Umbilical cord (tissue), 2 donors: ENCODE results near the gene ZNHIT3. TPM values are rescaled to one million over a fixed set of nuclear protein-coding genes. Genes with fewer than 3 reads are reported as not detected.
"Not testable (repeated sequence)": the region's sequence is repeated elsewhere in the genome, so short reads cannot be mapped to it uniquely, and the experiment has no call there.

ENCODE experiments used
- DNase-seq: peaks from one replicate; pipeline ENCODE4 v3.0.0-alpha.2; 2015; ENCODE audit warnings: low spot score
- total RNA-seq: library from RNA; depleted of rRNA; stranded (reverse); fragments of >200 nt; gene quantifications from one replicate; pipeline ENCODE4 v1.2.3, GENCODE V29; 2014; ENCODE audit warnings: low replicate concordance; ENCODE audit not compliant: insufficient read depth

The ZNHIT3 gene
- total RNA-seq, 1 donor from 2014 or later, result 11.3 TPM

DNA sequence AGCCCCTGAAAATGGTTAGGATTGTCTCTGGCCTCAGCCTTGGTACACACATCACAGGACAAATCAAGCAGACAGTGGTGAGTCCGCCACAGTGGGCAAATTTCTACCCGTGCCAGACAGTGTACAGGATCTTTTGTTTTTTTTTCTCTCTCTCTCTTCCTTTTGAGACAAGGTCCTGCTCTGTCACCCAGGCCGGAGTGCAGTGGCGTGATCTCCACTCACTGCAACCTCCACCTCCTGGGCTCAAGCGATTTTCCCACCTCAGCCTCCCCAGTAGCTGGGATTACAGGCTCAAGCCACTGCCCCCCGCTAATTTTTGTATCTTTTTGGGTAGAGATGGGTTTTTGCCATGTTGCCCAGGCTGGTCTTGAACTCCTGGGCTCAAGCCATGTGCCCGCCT, 2.5 kb upstream of the ZNHIT3 start:
- DNase-seq, result not testable (repeated sequence)

DNA sequence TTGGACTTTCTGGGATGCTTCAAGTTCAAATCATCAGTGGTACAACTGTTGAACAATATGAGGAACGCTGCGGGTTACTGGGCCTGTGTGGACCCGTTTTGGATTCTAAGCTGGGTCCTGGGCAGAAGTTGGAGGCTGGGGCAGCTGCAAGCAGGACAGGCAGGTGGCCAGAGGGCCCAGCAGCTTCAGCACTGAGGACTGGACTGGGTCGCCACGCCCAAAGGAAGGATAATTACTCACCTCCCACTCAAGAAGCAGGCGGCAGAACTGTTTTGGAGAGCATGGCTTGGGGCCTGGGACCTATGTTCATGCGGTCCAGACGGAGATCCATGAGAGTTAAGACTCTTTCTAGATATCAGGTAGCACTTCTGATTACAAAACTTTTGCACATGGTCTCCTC, 1.5 kb upstream of the ZNHIT3 start:
- no peak for DNase-seq

DNA sequence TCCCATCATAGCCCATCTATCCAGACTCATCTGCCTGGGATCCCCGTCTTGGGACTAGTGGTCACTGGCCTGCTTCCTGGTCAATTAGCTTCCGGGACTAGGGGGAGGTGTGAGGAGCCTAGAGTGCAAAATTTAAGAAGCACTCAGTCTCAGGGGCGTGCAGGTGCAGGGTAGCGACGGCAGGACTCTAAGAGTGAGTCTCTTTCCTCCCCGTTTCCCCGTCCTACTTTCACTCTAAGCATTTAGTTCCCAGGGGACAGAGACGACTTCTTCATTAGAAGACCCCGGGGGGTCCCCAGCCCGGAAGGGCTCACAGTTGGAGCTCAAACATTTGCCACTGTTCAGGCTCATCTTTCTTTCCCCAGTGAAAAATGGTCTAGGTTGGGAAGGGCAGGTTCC, 677 bp upstream of the ZNHIT3 start:
- DNase-seq, result no peak

DNA sequence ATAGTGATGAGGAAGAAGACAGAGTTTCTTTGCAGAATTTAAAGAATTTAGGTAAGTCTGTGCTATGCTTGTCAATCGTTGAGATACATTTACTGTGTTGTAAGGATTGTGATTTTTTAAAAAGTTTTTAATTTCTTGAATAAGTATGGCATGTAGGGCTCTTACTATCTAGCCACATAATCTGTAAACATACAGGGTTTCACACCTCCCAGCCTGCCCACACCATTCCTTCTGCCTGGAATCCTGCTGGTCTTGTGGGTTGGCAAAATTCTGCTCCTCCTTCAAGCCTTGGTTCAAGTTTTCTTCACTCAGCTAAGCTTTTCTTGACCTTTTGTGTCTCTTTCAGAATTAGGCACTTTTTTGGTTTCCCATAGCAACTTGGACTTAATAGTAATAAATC, 7.5 kb downstream of the ZNHIT3 start:
- no peak for DNase-seq

DNA sequence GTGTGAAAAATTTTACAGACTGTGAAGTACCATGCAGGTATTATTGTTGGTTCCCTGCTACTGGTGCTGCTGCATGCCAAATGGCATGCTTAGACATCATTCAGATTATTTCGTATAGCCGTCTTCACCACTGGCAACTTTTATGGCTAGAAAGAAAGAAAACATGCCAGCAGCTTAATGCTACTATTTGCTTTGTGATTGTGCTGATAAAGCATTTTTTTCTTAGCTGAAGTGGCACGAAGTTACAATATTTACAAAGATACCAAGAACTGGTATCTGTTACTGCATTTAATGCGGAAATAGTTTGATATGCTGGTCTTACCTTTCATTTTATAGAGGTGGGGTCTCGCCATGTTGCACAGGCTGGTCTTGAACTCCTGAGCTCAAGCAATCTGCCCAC, 8.2 kb downstream of the ZNHIT3 start:
- DNase-seq, result no peak

DNA sequence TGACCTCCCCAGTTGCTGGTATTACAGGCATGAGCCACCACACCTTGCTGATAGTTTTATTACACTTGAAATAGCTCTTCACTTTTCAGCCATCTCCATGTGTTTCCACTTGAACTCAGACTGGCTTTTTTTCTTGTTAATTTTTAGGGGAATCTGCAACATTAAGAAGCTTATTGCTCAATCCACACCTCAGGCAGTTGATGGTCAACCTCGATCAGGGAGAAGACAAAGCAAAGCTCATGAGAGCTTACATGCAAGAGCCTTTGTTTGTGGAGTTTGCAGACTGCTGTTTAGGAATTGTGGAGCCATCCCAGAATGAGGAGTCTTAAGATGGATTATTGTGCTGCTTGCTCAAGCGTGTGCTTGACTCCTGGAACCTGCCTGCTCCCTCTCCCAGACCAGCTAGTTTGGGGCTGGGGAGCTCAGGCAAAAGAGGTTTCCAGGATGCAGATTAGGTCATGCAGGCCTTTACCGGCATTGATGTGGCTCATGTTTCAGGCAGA, 8.6 kb downstream of the ZNHIT3 start:
- no peak for DNase-seq

DNA sequence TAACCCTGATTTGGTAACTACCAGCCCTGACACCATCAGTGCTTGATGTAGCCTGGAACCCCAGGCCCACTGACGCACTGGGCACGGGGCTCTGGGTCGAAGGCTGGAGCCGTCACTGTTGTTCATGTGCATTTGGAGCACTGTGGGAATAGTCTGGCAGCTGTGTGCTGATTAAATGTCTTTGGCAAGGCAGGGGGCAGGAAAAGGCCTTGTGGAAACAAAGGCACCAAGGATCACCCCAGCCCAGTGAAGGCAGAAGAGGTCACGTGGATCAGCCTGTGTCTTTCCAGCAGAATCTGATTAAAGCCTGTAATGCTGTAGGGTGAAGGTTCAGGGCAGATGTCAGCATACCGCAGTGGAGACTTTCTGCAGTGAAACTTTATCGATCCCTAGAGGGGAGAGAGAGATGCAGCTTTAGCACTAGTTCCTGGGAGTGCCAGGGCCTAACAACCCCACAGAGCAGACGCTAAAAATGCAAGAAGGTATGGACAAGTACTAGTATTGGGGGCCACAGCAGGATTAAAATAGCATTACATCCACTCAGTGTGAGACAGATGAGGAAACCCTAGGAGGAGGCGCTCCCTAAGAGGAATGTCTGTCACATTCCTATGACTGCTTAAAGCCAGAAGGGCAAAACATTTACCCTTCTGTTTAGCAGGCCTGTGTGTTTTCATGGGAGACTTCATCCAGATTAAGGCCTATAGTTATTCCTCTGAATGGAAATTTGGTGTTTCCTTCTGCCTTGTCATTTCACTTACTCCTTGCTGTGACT, 9.7 kb downstream of the ZNHIT3 start:
- no peak for DNase-seq

DNA sequence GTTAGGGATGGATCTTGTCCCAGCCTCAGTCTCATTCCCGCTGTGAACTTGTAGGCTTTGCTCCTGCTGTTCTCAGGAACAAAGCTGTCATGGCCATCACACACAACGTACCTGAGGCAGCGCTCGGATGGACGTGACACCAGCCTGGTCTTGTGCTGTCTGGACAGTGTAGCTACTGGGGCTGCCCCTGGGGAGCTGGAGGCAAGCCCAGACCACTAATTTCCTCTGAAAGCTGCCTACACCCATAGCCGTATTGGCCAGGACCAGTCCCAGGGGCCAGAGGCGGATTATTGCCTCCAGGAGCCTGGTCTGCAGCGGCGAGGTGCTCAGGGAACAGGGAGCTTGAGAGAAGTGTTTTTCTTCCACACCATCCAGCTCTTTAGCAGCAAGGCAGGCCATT, 11.7 kb downstream of the ZNHIT3 start:
- DNase-seq, result no peak

DNA sequence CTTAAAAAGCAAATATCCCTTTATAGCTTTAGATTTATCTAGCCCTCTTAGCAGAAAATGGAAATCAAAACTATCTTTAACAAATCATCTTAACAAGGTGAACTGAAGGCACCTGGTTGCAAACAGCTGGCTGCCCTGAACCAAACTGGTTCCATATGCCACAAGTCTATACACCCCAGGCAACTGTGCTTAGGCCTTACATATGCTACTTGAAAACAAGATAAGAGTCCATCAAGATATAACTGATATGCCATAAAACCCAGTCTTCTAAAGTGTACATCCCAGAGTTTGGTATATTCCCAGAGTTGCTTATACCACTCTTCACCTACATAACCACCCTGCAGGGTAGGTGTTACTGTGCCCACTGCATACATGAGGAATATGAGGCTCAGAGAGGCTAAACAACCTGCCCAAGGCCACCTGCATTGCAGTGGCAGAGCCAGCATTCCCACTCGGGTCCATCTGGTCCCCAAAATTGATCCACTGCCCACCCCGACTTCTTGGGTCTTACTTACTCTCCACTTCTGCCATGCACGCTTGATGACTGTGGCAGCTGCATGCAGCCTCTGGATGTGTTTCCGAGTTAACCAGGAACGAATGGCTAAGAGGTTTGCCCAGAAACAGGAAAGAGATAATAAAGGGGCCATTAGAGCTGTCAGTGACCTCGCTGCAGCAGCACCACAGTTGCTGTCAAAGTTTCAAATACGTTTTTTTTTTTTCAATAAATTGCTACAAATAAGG, 12.2 kb downstream of the ZNHIT3 start:
- no peak for DNase-seq

DNA sequence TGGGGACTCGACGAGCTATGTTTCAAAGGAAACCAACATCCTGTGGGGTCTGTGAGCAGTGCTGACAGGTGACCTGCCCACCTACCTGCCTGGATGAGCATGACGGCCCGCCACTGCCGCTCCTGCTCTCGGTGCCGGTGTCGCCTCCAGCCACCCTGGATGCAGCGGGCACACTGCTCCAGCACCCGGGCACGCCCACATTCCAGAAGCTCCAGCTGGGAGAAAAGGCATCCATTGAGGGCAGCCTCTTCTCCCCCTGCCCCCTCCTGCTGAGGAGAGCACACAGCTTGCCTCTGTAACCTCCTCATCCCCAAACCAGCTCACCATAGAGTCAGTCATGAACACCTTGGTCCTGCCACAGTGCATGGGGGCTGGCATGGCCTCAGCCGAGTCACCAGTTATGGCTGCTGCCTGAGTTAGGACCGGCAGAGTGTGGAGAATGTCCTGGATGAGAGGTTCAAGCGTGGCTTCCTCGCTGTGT, 14.3 kb downstream of the ZNHIT3 start:
- DNase-seq, result no peak

DNA sequence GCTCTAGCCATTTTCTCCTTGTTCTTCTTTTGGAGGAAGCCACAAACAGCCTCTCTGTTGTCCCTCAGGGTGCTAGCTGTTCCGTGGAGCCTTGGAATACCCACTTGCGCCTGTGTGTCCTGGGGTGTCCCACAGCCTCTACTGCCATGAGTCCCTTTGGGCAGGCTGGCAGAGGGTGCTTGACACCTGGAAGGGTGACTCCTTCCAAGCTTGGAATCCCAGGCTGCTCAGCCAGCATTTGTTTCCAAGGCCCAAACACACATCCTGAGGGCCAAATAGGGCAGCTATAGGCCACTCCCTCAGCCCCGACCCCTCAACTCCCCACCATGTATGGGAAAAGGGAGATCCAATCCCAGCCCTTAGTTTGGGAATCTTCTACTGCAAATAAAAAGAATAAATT, 14.9 kb downstream of the ZNHIT3 start:
- DNase-seq, result no peak

DNA sequence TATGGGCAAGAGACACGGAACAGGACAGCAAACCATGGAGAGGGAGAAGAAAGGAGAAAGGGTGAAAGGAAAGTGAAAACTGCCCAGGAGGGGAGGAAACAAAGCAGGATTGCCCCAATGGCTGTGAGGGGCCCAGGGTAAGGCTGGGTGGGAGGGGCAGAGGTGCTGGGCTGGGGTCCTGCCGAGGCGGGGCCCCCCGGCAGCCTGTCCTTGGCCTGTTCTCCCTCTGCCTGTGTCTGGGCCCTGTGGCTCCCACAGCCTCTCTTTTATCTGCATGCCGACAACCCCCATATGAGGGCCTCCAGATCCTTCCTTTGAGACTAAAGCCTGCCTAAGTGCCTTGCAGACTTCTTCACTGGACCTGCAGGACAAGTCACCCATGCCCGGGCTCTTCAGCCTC, 15.5 kb downstream of the ZNHIT3 start:
- DNase-seq, result no peak

DNA sequence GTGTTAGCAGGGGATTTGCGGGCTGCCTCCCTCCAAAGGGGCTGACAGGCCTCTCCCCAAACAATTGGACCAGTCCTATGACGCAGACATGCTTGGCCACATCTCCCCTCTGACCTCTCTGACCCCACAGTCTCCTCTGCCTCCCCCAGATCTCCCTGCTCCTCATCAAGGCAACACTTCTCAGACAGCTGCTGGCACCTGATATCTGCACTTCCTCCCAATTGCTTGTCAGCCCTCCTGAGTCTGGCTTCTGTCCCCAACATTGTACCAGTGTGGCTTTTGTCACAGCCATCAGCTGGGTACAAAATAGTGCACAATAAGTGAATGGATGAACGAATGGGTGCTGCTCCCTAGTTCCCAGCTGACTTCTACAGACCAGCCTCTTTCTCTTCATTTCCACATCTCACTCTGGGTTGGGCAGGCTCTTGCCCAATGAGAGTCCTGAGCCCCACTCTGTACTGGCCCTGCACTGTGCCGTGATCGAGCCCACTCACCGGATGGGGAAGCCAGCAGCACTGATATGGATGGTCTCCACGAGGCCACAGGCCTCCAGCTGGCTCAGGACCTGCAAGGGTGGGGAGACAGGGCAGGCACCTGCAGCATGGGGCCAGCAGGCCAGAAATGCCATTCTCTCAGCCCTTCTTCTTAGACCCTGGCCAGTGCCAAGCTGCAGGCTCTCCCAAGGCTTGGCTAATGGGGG, 17.1 kb downstream of the ZNHIT3 start:
- DNase-seq, result no peak

DNA sequence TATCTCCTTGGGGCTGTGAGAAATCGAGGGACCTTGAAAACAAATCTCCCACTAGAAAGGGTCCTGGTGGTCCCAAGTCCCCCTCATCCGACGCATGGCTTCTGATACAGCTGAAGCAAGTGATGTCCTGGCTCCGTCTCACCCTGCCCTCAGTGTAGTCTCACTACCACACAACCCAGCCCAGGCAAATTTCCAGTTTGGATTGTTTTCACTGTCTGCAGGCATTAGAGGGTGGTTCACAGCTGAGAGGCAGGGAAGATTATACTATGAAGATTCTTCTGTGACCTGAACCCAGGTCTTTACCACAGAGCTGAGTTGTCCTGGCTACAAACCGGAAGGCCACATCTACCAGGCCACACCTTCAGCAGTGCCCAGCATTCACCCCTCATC, 17.7 kb downstream of the ZNHIT3 start:
- no peak for DNase-seq

DNA sequence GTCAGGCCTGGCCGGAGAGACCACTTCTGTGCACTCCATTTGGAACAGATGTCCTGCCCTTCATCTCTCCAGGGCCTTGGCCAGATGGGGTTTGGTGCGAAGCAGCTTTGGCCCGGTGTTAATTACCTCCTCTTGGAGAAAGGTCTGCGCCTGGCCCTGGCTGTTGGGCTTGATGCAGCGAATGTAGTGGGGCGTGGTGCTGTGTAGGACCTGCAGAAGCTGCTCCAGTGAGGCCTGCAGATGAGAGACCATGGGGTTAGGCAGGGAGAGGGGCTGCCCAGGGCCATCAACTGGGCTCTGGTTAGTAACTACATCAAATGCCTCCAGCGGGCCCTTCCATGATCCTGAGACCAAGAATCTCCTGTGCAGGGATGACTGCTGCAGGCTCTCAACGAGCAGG, 18.7 kb downstream of the ZNHIT3 start:
- no peak for DNase-seq

DNA sequence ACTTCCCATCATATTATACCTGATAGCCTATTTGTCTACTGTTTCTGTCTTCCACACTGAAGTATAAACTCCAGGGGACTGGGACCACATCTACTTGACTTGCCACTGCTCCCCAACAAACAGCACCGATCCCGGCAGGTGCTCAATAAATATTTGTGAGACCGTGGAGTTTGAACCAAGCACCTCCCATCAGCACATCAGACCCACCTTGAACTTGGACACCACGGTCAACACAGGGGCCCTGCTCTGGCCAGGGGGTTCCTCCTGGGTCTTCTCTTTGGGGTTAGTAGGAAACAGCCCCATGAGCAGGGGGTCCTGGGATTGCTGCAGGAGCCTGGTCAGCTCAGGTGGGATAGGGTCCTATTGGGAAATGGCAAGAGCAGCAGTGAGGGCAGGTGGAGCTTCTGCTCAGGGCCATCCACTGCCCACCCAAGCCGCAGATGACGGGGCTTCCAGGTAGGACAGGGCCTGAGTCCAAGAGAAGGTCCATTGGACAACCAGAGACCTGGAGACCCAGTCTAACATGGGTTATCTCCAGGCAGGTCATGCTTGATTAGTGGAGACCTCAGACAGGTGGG, 19.9 kb downstream of the ZNHIT3 start:
- DNase-seq, result no peak

DNA sequence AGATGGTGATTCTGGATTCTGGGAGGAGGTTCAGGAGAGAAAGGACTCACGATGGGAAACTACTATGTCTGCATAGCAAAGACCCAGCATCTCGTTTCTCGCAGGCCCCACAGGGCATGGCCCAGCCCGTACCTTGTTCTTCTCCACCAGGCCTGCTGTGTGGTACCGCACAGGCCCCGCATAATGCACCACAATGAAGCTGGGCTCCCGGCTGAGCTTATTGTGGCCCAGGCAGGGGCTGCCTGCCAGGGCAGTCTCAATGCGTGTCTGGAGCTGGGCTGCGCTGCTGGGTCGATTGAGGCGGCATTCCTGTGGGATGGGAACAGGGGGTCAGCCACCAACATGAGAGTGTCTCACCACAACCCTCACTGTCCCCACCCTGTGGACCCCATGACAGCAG, 20.4 kb downstream of the ZNHIT3 start:
- no peak for DNase-seq

DNA sequence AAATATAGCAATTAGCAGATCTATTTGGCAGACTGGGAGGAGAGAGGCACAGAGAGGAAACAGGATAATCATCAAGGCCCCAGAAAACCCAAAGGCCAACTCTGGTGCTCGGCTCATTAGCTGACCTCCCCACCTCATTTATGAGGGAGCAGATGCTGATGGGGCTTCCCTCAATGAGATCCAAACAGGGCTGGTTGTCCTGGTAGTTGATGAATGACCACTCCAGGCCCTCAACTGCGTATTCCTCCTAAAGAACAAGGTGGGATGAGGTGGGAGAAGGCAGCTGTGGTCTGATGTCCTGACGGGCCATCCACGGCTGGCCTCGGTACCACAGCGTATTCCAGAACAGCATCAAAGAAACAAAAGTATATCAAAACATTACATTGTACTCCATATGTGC, 20.8 kb downstream of the ZNHIT3 start:
- DNase-seq, result no peak

DNA sequence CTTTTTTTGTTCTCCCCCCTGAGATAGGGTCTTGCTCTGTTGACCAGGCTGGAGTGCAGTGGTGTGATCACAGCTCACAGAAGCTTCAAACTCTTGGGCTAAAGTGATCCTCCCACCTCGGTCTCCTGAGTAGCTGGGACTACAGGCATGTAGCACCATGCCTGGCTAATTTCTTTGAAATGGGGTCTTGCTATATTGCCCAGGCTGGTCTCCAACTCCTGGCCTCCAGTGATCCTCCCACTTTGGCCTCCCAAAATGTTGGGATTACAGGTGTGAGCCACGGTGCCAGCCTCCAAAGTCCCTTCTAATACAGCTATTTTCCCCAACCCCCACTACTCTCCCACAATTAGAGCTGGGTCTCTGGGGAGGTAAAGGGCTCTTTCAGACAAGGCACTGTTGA, 22.0 kb downstream of the ZNHIT3 start:
- DNase-seq, result not testable (repeated sequence)

DNA sequence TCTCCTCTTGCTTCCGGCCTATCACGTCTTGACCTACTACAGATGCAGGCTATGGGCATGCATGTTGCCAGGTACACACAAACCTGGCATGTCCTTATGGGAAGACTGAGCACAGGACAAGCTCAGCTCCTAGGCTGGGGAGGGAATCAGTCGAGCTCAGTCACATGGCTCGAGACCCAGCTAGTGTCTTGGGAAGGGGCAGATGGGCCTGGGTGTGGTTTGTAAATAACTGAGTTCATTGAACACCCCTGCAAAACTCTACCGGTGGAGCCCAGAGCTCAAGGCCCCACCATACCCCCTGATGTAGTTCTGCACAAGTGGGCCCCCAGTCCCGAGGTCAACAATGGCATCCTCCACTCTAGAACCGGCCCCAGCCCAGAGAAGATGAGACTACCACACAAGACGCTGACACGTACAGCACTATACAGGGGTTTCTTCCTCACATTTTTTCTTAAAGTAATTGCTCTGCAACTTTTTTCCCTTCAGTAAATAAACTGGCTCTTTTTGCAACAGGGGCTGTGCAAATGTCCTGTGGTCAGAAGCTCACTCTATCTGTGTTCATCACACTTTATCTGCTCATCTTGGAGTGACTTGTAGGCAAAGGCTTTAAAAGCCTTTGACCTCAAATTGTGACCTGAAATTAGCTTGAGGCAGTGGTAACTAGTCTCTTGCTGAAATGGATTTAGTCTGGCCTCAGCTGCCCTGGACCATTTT, 22.9 kb downstream of the ZNHIT3 start:
- DNase-seq, result no peak

DNA sequence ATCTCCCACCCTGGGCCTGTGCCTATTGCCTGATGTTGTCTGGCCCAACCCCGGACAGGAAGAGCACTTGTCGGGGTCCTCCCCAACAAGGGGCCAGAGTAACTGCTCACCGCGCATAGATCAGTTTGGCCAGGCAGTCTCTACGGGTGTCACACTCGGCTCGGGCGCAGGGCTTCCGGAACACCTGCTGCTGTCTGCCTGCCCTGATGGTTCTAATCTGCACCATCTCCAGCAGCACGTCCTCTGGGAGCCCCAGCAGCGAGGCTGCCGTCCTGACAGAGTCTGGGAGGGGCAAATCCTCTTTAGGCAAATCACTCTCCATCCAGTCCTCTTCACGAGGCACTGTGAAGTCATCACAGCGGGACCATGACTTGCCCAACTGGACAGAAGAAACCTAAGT, 24.2 kb downstream of the ZNHIT3 start:
- DNase-seq, result no peak
